ENCODE data around the gene PMPCA. TPM values are rescaled to one million over a fixed set of nuclear protein-coding genes. Genes with fewer than 3 reads are reported as not detected.

PMPCA gene
- total RNA-seq, 8 experiments from 2014 or later = 29.4 to 101 (median 46.4) TPM

DNA sequence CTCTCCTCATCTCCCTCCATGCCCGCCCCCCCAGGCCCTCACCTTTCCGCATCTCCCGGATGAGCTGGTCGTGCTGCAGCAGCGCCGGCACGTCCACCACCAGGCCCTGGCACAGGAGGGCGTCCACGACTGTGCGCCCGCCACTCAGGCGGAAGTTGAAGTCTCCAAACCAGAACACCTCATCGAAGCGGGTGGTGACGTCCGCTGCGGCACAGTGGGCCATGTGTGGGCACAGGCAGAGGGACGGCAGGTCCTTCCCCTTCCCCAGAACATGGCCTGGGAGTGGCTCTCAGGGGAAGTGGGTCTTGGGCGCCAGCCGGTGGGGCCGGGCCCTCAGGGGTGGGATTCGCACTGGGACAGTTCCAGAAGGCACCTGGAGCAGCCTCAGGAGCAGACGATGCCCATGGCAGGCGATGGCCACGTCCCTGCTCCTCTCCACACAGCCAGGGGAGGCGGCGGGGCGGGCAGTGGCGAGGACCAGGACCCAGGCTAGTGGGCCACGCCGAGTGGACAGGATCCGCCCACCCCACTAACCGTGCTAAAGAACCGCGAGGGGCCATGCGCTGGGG is 21.4 kb downstream of the PMPCA start:
- no CpG with 5 or more reads among the region's 36 CpGs for WGBS, 10 experiments
- in situ Hi-C loops (cut with MboI; ENCODE audit: low pct_unique_long_range_greater_than_20kb in 2 of 9, low sequenced_read_pairs in 9 of 9, unreplicated experiment in 9 of 9) = no loop called here
- H3K4me1 ChIP-seq (replicated peaks in 1 of 2) = peaks cover under 1 to 5% of the 10 kb centered on the region in 2 donors
- no peak overlapping the region for H3K4me3 ChIP-seq
- peak in 1 of 8 experiments; percentile 2 for ATAC-seq (replicated peaks in 6 of 8)
- H3K27ac ChIP-seq = no peak overlapping the region

DNA sequence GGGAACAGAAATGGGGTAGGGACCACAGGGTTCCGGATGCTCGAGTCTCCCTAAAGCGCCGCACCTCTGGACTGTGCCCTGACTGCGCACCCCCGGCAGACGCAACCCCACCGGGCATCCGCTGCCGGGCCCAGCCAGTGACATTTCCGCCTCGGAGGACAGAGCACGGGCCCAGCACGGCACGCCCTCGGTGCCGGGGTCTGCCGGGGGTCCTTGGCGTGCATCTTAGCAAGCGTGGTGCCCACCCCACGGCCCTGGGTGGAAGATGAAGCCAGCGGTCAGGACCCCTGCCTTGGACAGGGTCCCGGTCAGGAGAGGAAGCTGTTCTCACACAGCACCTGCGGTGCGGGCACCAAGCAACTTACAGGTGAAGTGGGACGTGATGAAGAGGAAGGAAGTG is 22.1 kb downstream of the PMPCA start:
- in situ Hi-C loops (cut with MboI; ENCODE audit: low pct_unique_long_range_greater_than_20kb in 2 of 9, low sequenced_read_pairs in 9 of 9, unreplicated experiment in 9 of 9) = no loop called here

DNA sequence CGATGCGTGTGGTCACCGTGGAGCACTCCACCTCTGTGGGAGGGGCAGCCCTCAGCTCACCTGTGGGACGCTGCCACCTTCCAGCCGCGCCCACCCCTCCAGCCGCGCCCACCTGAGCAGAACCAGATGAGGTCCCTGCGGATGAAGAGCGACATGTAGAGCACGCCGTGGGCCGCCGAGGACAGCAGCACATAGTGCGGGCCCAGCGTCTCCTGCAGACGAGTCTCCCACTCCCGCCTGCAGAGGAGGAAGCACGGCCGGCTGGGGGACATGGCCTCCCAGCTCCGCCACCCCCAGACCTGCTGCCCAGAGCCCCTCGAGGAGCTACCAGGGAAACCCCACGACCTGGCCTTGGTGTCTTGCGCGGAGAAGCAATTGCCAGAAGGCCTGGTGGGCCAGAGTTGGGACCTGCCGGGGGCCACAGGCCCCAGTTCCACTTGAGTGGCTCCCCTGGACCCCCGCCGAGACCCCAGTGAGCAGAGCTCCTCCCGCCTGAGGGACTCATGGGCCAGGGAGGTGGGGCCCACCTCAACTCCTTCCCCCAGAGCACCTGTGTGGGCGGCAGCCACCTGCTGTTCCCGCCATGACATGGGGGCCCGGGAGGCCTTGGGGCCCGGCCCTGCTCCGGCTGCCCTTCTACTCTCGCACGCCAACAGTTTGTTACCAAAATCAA is 22.7 kb downstream of the PMPCA start:
- H3K27ac ChIP-seq = no peak overlapping the region
- 89 to 91% methylated on average over 3 to 4 of the region's 36 CpGs; no CpG with 5 or more reads in 8 of the 10 experiments for WGBS, 10 experiments
- no peak for ATAC-seq (replicated peaks in 6 of 8)

More for the DNA sequence above, 22.1 kb downstream of the PMPCA start:
- ATAC-seq (replicated peaks in 6 of 8) = peak in 1 of 8 experiments; percentile 2
- H3K4me1 ChIP-seq (replicated peaks in 1 of 2) = peaks cover 8 to 12% of the 10 kb centered on the region in 2 donors
- WGBS, 10 experiments = 50 to 100% (median 99%) methylated on average over 1 to 13 of the region's 26 CpGs; no CpG with 5 or more reads in 5 of the 10 experiments
- H3K27ac ChIP-seq = no peak overlapping the region
- no peak overlapping the region for H3K4me3 ChIP-seq

GRCh38 chr9:136433849-136434579 is 23.6 kb downstream of the PMPCA start:
- no peak for ATAC-seq (replicated peaks in 6 of 8)
- 70 to 100% (median 87%) methylated on average over 2 to 4 of the region's 37 CpGs; no CpG with 5 or more reads in 7 of the 10 experiments for WGBS, 10 experiments
- Histone ChIP-seq H3K4me3 (no peak overlapping the region), H3K27ac (no peak overlapping the region), H3K4me1 (replicated peaks in 1 of 2) (peaks cover 14 to 17% of the 10 kb centered on the region in 2 donors)
- in situ Hi-C loops (cut with MboI; ENCODE audit: low pct_unique_long_range_greater_than_20kb in 2 of 9, low sequenced_read_pairs in 9 of 9, unreplicated experiment in 9 of 9) = no loop called here

More for the DNA sequence above, 22.7 kb downstream of the PMPCA start:
- Histone ChIP-seq H3K4me1 (replicated peaks in 1 of 2) (peaks cover 14 to 17% of the 10 kb centered on the region in 2 donors), H3K4me3 (no peak overlapping the region)
- in situ Hi-C loops (cut with MboI; ENCODE audit: low pct_unique_long_range_greater_than_20kb in 2 of 9, low sequenced_read_pairs in 9 of 9, unreplicated experiment in 9 of 9) = no loop called here

- no peak for ATAC-seq (replicated peaks in 6 of 8)
- H3K4me3 ChIP-seq = no peak overlapping the region
- in situ Hi-C loops (cut with MboI; ENCODE audit: low pct_unique_long_range_greater_than_20kb in 2 of 9, low sequenced_read_pairs in 9 of 9, unreplicated experiment in 9 of 9) = no loop called here
- WGBS, 10 experiments = no CpG with 5 or more reads among the region's 17 CpGs
- peaks cover 14 to 17% of the 10 kb centered on the region in 2 donors for H3K4me1 ChIP-seq (replicated peaks in 1 of 2)
- no peak overlapping the region for H3K27ac ChIP-seq
These were observed 24.2 kb downstream of the PMPCA start for GRCh38 chr9:136434580-136435169.

- Histone ChIP-seq H3K4me1 (replicated peaks in 1 of 2) (peaks cover 20 to 23% of the 10 kb centered on the region in 2 donors), H3K27ac (no peak overlapping the region), H3K4me3 (no peak overlapping the region)
- no peak for ATAC-seq (replicated peaks in 6 of 8)
- 80 to 100% (median 96%) methylated on average over 1 to 12 of the region's 25 CpGs; no CpG with 5 or more reads in 2 of the 10 experiments for WGBS, 10 experiments
- in situ Hi-C loops (cut with MboI; ENCODE audit: low pct_unique_long_range_greater_than_20kb in 2 of 9, low sequenced_read_pairs in 9 of 9, unreplicated experiment in 9 of 9) = no loop called here
These were observed 25.7 kb downstream of the PMPCA start for GRCh38 chr9:136436055-136436634.

GRCh38 chr9:136437430-136437829 is 27.0 kb downstream of the PMPCA start:
- peak overlapping the region; percentile 5 to 98 (median 74) for H3K4me3 ChIP-seq
- WGBS, 10 experiments = 60 to 81% (median 70%) methylated on average over 1 to 4 of the region's 8 CpGs; no CpG with 5 or more reads in 5 of the 10 experiments
- H3K27ac ChIP-seq = no peak overlapping the region
- in situ Hi-C loops (cut with MboI; ENCODE audit: low pct_unique_long_range_greater_than_20kb in 2 of 9, low sequenced_read_pairs in 9 of 9, unreplicated experiment in 9 of 9) = no loop called here
- H3K4me1 ChIP-seq (replicated peaks in 1 of 2) = peaks cover 20 to 23% of the 10 kb centered on the region in 2 donors
- ATAC-seq (replicated peaks in 6 of 8) = peak in 2 of 8 experiments; percentile 1 to 8

- ATAC-seq (replicated peaks in 6 of 8) = peak in 1 of 8 experiments; percentile 18
- in situ Hi-C loops (cut with MboI; ENCODE audit: low pct_unique_long_range_greater_than_20kb in 2 of 9, low sequenced_read_pairs in 9 of 9, unreplicated experiment in 9 of 9) = no loop called here
- H3K4me3 ChIP-seq = peak overlapping the region; percentile 49 to 98 (median 85)
- H3K27ac ChIP-seq = no peak overlapping the region
- peaks cover 20 to 23% of the 10 kb centered on the region in 2 donors for H3K4me1 ChIP-seq (replicated peaks in 1 of 2)
- WGBS, 10 experiments = 5 to 61% (median 37%) methylated on average over 2 to 18 of the region's 37 CpGs; no CpG with 5 or more reads in 3 of the 10 experiments
These were observed 27.5 kb downstream of the PMPCA start for GRCh38 chr9:136437839-136438547.

DNA sequence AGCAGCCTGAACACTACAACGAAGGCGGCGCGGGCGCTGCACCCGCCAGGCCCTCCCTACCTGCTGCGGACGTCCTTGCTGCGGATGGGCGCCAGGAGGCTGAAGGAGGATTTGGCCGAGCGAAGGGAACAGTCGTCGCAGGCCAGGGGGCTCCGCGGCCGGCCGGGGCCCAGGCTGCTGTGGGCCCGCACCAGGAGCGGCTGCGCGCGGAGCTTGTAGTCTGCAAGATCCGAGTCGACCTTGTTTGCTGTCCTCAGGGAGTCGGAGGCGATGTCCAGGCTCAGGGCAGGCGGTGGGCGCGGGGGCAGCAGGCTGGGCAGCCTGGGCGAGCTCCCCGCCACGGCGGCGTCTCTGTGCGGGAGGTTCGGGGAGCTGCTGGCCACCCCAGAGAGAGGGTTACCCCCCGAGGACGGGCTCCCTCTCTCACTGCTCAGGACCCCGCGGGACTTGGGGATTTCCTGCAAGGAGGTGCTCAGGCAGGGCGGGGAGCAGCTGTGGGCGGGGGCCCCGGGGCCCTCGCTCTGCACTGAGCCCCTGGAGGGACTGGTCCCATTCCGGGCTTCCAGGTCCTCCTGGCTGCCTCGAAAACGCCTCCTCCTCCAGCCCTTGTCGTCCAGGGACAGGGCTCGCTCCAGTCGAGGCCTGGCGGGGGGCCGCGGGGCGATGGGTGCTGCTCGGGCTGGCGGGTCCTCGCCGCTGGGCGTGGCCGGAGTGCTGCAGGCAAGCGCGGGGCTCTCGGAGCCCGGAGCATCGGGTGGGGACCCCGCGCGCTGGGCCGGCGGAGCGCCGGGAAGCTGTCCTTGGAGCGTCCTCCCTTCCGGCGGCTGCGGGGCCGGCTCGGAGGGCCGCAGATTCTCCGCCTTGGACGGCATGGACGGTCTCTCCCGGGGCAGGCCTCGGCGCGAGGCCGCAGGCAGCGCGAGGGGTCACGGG is 28.4 kb downstream of the PMPCA start:
- 0 to 10% (median 0%) methylated on average over 1 to 5 of the region's 91 CpGs; no CpG with 5 or more reads in 7 of the 10 experiments for WGBS, 10 experiments
- Histone ChIP-seq H3K4me3 (peak overlapping the region; percentile 49 to 98 (median 85)), H3K27ac (peak overlapping the region in 1 of 2 donors; percentile 70), H3K4me1 (replicated peaks in 1 of 2) (peaks cover 20 to 23% of the 10 kb centered on the region in 2 donors)
- in situ Hi-C loops (cut with MboI; ENCODE audit: low pct_unique_long_range_greater_than_20kb in 2 of 9, low sequenced_read_pairs in 9 of 9, unreplicated experiment in 9 of 9) = no loop called here
- ATAC-seq (replicated peaks in 6 of 8) = peak; percentile 26 to 52 (median 40)

DNA sequence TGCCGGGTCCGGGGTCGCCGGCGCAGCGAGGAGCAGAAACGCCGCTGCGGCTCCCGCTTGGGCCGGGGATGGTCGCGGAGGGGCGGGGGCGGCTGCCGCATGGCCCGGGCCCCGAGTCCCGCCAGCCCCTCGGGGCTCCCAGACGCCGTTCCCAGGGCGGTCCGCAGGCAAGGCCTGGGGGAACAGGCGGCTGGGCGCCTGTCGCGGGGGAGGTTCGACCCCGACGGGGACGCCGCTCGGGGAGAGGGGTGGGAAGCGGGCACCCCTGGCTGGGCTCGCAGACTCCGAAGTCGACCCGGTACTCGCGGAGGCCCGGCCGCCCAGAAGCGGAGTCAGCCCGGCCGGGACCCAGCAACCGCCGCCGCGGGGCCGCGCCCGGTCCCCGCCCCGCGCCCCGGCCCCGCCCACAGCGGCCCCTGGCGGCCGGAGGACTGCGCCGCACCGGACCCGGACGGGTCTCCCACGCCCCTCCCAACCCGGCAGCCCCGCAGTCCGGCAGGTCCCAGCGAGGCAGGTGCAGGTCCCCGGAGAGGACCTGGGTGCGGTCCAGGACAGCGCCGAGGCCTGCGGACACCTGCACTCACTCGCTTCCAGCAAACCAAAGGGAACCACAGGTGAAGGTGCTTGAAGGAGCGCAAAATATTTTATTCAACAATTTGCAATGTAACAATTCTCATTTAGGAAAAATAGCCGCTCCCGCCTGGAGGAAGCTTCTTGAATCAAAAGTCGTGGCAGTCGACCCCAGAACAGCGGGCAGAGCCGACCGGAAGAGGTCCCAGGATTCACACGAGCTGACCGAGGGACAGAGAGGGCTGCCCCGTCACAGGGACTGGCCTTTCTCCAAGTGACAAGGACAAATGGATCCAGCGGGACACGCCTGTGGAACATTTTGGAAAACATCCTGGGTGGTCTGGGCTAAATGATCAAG is 29.3 kb downstream of the PMPCA start, which contains the start of gene INPP5E:
Gene INPP5E (minus strand): TSS at position 365 of the 928 bp plus-strand sequence. CDS start 426 bp downstream, outside the sequence.
- 0 to 50% (median 8%) methylated on average over 2 to 16 of the region's 90 CpGs; no CpG with 5 or more reads in 3 of the 10 experiments for WGBS, 10 experiments
- ATAC-seq (replicated peaks in 6 of 8) = peak; percentile 63 to 85 (median 82)
- Histone ChIP-seq H3K4me1 (replicated peaks in 1 of 2) (peaks cover 20 to 23% of the 10 kb centered on the region in 2 donors), H3K4me3 (peak within 1 kb of the TSS; percentile 49 to 98 (median 85)), H3K27ac (peak within 1 kb of the TSS; percentile 44 to 70)
- in situ Hi-C loops (cut with MboI; ENCODE audit: low pct_unique_long_range_greater_than_20kb in 2 of 9, low sequenced_read_pairs in 9 of 9, unreplicated experiment in 9 of 9) = no loop called here
